Tibial nerve (tissue), 4 donors: Measurements from ENCODE around the gene MFGE8.

Experiments used
- EP300 ChIP-seq, 2 donors: sonication (generic); formaldehyde crosslinking; IDR thresholded peaks; one replicate each; pipeline ENCODE4 v1.6.1; 2017; ENCODE audit warnings: antibody characterized with exemption in 2 of 2, mild to moderate bottlenecking in 1 of 2
- POLR2A ChIP-seq, 2 donors: fragments of 450-650 bp; IDR thresholded peaks; one replicate each; pipeline ENCODE4 v1.6.1; 2017; ENCODE audit warnings: antibody characterized with exemption in 2 of 2, mild to moderate bottlenecking in 2 of 2, moderate library complexity in 2 of 2
- TF ChIP-seq, protein P1 (sequence below), 5 experiments: fragments of 200-600 bp in 3 of 5; fragments of 450-650 bp in 2 of 5; sonication (generic) in 3 of 5; IDR thresholded peaks; one replicate each; pipeline ENCODE4 v1.5.1; 2016 to 2019; ENCODE audit warnings: antibody characterized with exemption in 5 of 5, mild to moderate bottlenecking in 3 of 5, moderate library complexity in 2 of 5

DNA sequence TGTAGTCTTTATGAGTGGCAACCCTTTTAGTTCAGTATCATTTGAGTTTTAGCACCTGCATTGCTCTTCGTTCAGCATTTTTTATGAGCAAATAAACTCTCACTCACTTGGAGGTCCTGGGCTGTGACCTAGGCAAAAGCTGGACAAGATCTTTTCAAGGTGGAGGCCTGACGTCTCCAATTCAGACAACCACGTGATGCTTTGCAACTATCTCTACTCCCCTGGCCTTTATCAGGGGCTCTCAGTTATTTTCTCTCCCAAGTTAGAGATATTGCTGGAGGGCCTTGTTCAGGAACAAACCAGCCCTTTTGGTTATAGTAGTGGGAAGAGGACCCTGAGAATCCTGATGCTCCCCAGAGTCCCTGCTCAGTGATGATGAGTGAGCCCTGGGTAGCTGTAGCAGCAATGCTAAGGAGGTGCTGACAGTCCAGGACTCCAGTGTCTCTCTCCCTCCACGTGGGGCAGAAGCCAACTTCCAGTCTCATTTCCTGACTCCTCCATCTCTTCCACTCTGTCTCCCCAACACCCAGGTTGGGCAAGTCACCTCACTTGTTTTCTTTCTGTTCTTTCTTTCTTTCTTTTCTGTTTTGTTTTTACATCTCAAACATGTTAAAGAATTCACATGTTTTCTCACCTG lies 48.2 kb downstream of the MFGE8 start:
- TF ChIP-seq POLR2A (IDR thresholded peaks at IDR 0.05), result no peak
- TF ChIP-seq, protein P1, sequence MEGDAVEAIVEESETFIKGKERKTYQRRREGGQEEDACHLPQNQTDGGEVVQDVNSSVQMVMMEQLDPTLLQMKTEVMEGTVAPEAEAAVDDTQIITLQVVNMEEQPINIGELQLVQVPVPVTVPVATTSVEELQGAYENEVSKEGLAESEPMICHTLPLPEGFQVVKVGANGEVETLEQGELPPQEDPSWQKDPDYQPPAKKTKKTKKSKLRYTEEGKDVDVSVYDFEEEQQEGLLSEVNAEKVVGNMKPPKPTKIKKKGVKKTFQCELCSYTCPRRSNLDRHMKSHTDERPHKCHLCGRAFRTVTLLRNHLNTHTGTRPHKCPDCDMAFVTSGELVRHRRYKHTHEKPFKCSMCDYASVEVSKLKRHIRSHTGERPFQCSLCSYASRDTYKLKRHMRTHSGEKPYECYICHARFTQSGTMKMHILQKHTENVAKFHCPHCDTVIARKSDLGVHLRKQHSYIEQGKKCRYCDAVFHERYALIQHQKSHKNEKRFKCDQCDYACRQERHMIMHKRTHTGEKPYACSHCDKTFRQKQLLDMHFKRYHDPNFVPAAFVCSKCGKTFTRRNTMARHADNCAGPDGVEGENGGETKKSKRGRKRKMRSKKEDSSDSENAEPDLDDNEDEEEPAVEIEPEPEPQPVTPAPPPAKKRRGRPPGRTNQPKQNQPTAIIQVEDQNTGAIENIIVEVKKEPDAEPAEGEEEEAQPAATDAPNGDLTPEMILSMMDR (IDR thresholded peaks at IDR 0.05), result no peak
- TF ChIP-seq EP300 (IDR thresholded peaks at IDR 0.05), result no peak
